Stimulated activated CD8-positive, alpha-beta memory T cell treated with anti-CD3 and anti-CD28 coated beads, Interleukin-15, amount 100 ng/mL, for 4 hours (primary cell): Measurements from ENCODE around the gene CLCN4.

Experiments used
- DNase-seq, 2 donors: peaks; one replicate each; pipeline ENCODE4 v3.0.0-alpha.2; 2020; ENCODE audit warnings: low read depth in 2 of 2

CLCN4 gene

GRCh38 chrX:10129229-10129628, 27.5 kb upstream of the CLCN4 start:
- no peak for DNase-seq

GRCh38 chrX:10130354-10130753, 26.4 kb upstream of the CLCN4 start:
- DNase-seq = no peak

GRCh38 chrX:10133980-10134676, 22.6 kb upstream of the CLCN4 start:
- no peak for DNase-seq

GRCh38 chrX:10134921-10135320, 21.9 kb upstream of the CLCN4 start:
- DNase-seq = no peak

GRCh38 chrX:10135561-10136399, 21.0 kb upstream of the CLCN4 start:
- DNase-seq = no peak

GRCh38 chrX:10138726-10139125, 18.0 kb upstream of the CLCN4 start:
- DNase-seq = no peak

- DNase-seq = no peak
These were observed 16.5 kb upstream of the CLCN4 start for GRCh38 chrX:10140264-10140663.

- no peak for DNase-seq
These were observed 14.7 kb upstream of the CLCN4 start for GRCh38 chrX:10142041-10142599.

GRCh38 chrX:10143071-10143983, 13.4 kb upstream of the CLCN4 start:
- no peak for DNase-seq

- DNase-seq = no peak
These were observed 10.4 kb upstream of the CLCN4 start for GRCh38 chrX:10146346-10146745.

GRCh38 chrX:10152086-10152485, 4.7 kb upstream of the CLCN4 start:
- DNase-seq = no peak

- no peak for DNase-seq
These were observed 1.6 kb upstream of the CLCN4 start for GRCh38 chrX:10155137-10155536.

- DNase-seq = no peak
These were observed 212 bp downstream of the CLCN4 start for GRCh38 chrX:10157032-10157341.

GRCh38 chrX:10157543-10157942, 768 bp downstream of the CLCN4 start:
- DNase-seq = no peak

- DNase-seq = no peak
These were observed 1.7 kb downstream of the CLCN4 start for GRCh38 chrX:10158279-10159144.

GRCh38 chrX:10159145-10159468, 2.3 kb downstream of the CLCN4 start:
- DNase-seq = no peak

GRCh38 chrX:10160211-10160610, 3.4 kb downstream of the CLCN4 start:
- DNase-seq = no peak

GRCh38 chrX:10163031-10163430, 6.3 kb downstream of the CLCN4 start:
- DNase-seq = no peak

- no peak for DNase-seq
These were observed 8.1 kb downstream of the CLCN4 start for GRCh38 chrX:10164879-10165278.

- no peak for DNase-seq
These were observed 8.9 kb downstream of the CLCN4 start for GRCh38 chrX:10165580-10166247.

GRCh38 chrX:10166248-10166716, 9.5 kb downstream of the CLCN4 start:
- no peak for DNase-seq
